ENCODE results near the gene MSANTD2. TPM values are rescaled to one million over a fixed set of nuclear protein-coding genes. Genes with fewer than 3 reads are reported as not detected.

MSANTD2 gene
- total and polyA plus RNA-seq, 4 donors: 1.6 to 7.7 (median 2.3) TPM

GRCh38 chr11:124807660-124808270 is 7.6 kb upstream of the MSANTD2 start:
- peaks cover 0 to 5% (median 1%) of the 10 kb centered on the region in 4 donors for H3K36me3 ChIP-seq (ENCODE audit: control insufficient read depth in 4 of 4, insufficient read depth in 3 of 4, low read depth in 1 of 4, low read length in 3 of 4)
- TF ChIP-seq REST (IDR thresholded peaks at IDR 0.05) (no peak), GABPA (IDR thresholded peaks at IDR 0.05 in 1 of 2, conservative IDR thresholded peaks at IDR 0.05 in 1 of 2) (no peak), HNF4G (IDR thresholded peaks at IDR 0.05) (no peak), CTCF (IDR thresholded peaks at IDR 0.05; ENCODE audit: low read depth, low read length, missing input control) (no peak), ATF3 (IDR thresholded peaks at IDR 0.05) (no peak), RAD21 (IDR thresholded peaks at IDR 0.05) (no peak), EGR1 (IDR thresholded peaks at IDR 0.05; ENCODE audit: low read depth in 2 of 2) (no peak), HNF4A (conservative IDR thresholded peaks at IDR 0.05) (no peak), RXRA (IDR thresholded peaks at IDR 0.05) (no peak), NR2F2 (IDR thresholded peaks at IDR 0.05) (no peak)
- H3K27ac ChIP-seq (ENCODE audit: low read depth in 1 of 2, low read length in 2 of 2): no peak overlapping the region
- no peak overlapping the region for H3K9ac ChIP-seq (ENCODE audit: low read depth in 1 of 2, low read length in 2 of 2)
- H3K27me3 ChIP-seq (ENCODE audit: control insufficient read depth in 4 of 4, insufficient read depth in 4 of 4, low read length in 3 of 4): no peaks in the 10 kb centered on the region
- no peak for DNase-seq (ENCODE audit: low spot score)
- no peaks in the 10 kb centered on the region for H3K4me1 ChIP-seq (ENCODE audit: control insufficient read depth in 4 of 4, insufficient read depth in 4 of 4, low read length in 3 of 4)
- H3K9me3 ChIP-seq (ENCODE audit: control insufficient read depth in 4 of 4, low read length in 3 of 4): no peaks in the 10 kb centered on the region
- WGBS: 92% methylated on average over 6 of the region's 6 CpGs
- H3K4me3 ChIP-seq (ENCODE audit: low read depth in 1 of 3, low read length in 3 of 3): no peak overlapping the region

- H3K27ac ChIP-seq (ENCODE audit: low read depth in 1 of 2, low read length in 2 of 2): no peak overlapping the region
- no peak overlapping the region for H3K4me3 ChIP-seq (ENCODE audit: low read depth in 1 of 3, low read length in 3 of 3)
- WGBS: 97% methylated on average over 5 of the region's 5 CpGs
- no peak for DNase-seq (ENCODE audit: low spot score)
- no peaks in the 10 kb centered on the region for H3K27me3 ChIP-seq (ENCODE audit: control insufficient read depth in 4 of 4, insufficient read depth in 4 of 4, low read length in 3 of 4)
- peaks cover 0 to 5% (median 1%) of the 10 kb centered on the region in 4 donors for H3K36me3 ChIP-seq (ENCODE audit: control insufficient read depth in 4 of 4, insufficient read depth in 3 of 4, low read depth in 1 of 4, low read length in 3 of 4)
- H3K9ac ChIP-seq (ENCODE audit: low read depth in 1 of 2, low read length in 2 of 2): no peak overlapping the region
- no peaks in the 10 kb centered on the region for H3K9me3 ChIP-seq (ENCODE audit: control insufficient read depth in 4 of 4, low read length in 3 of 4)
- H3K4me1 ChIP-seq (ENCODE audit: control insufficient read depth in 4 of 4, insufficient read depth in 4 of 4, low read length in 3 of 4): no peaks in the 10 kb centered on the region
- TF ChIP-seq GABPA (IDR thresholded peaks at IDR 0.05 in 1 of 2, conservative IDR thresholded peaks at IDR 0.05 in 1 of 2): no peak
- no peak for TF ChIP-seq FOXA1 (IDR thresholded peaks at IDR 0.05)
- no peak for TF ChIP-seq YY1 (IDR thresholded peaks at IDR 0.05)
- no peak for TF ChIP-seq ZBTB33 (IDR thresholded peaks at IDR 0.05)
- no peak for TF ChIP-seq REST (IDR thresholded peaks at IDR 0.05)
- no peak for TF ChIP-seq JUND (IDR thresholded peaks at IDR 0.05)
- TF ChIP-seq RAD21 (IDR thresholded peaks at IDR 0.05): no peak
- no peak for TF ChIP-seq MAX (IDR thresholded peaks at IDR 0.05)
- no peak for TF ChIP-seq CTCF (IDR thresholded peaks at IDR 0.05; ENCODE audit: low read depth, low read length, missing input control)
These were observed 7.0 kb upstream of the MSANTD2 start for GRCh38 chr11:124807201-124807600.

All from liver (tissue), 9 donors.